Activated CD4-positive, alpha-beta memory T cell treated with anti-CD3 and anti-CD28 coated beads for 36 hours (primary cell): ENCODE measurements around the gene UNC5A. TPM values are rescaled to one million over a fixed set of nuclear protein-coding genes. Genes with fewer than 3 reads are reported as not detected.

Experiments used
- CTCF ChIA-PET: fragments of 350-600 bp; sonication (Branson Sonifier 250); formaldehyde crosslinking; loops from one replicate; lab custom pipeline; 2021; ENCODE audit warnings: antibody characterized with exemption, inconsistent platforms; lab: Charles Lee
- POLR2A ChIA-PET: fragments of 350-600 bp; sonication (Branson Sonifier 250); formaldehyde crosslinking; loops from one replicate; lab custom pipeline; 2021; ENCODE audit warnings: antibody characterized with exemption; lab: Charles Lee
- DNase-seq: peaks from one replicate; pipeline ENCODE4 v3.0.0-alpha.2; 2020
- H3K27ac Mint-ChIP-seq: one replicate; pipeline ENCODE4 v1.8.0; 2021; ENCODE audit warnings: mixed read lengths
- H3K27me3 Mint-ChIP-seq: one replicate; pipeline ENCODE4 v1.8.0; 2021; ENCODE audit warnings: mixed read lengths
- H3K36me3 Mint-ChIP-seq: one replicate; pipeline ENCODE4 v1.8.0; 2021; ENCODE audit warnings: mixed read lengths
- H3K4me1 Mint-ChIP-seq: one replicate; pipeline ENCODE4 v1.8.0; 2021; ENCODE audit warnings: low read depth, mixed read lengths
- H3K4me3 Mint-ChIP-seq: one replicate; pipeline ENCODE4 v1.8.0; 2021; ENCODE audit warnings: mild to moderate bottlenecking, mixed read lengths
- H3K9me3 Mint-ChIP-seq: one replicate; pipeline ENCODE4 v1.8.0; 2021; ENCODE audit warnings: mixed read lengths
- intact Hi-C: fragments of 100-400 bp; cut with micrococcal nuclease; formaldehyde crosslinking; loops from one replicate; pipeline ENCODE4 v1.15.1; 2023
- total RNA-seq, 2 experiments: library from RNA; stranded (reverse); gene quantifications; one replicate each; pipeline ENCODE4 v1.2.3, GENCODE V29; 2021

UNC5A gene
- total RNA-seq, 2 experiments from 2014 or later = not detected

- intact Hi-C loops = no loop called here
- Mint-ChIP-seq H3K4me3 (no peak overlapping the region), H3K4me1 (peaks cover 26% of the 10 kb centered on the region), H3K9me3 (no peaks in the 10 kb centered on the region), H3K27me3 (no peaks in the 10 kb centered on the region), H3K27ac (no peak overlapping the region), H3K36me3 (peaks cover 46% of the 10 kb centered on the region)
- no peak for DNase-seq
- ChIA-PET POLR2A (interaction anchor here (0.6 kb wide), 1 partner anchor 9 kb away, joined by 3 read pairs; no protein-coding TSS in a partner anchor), CTCF (no interaction called here)
Observed at GRCh38 chr5:176906796-176907195, 96.4 kb downstream of the UNC5A start.

- Mint-ChIP-seq H3K27ac (no peak overlapping the region), H3K4me3 (no peak overlapping the region), H3K4me1 (peaks cover 17% of the 10 kb centered on the region), H3K27me3 (no peaks in the 10 kb centered on the region), H3K9me3 (no peaks in the 10 kb centered on the region), H3K36me3 (peaks cover 46% of the 10 kb centered on the region)
- no peak for DNase-seq
- POLR2A ChIA-PET = no interaction called here
- intact Hi-C loops = no loop called here
- CTCF ChIA-PET = interaction anchor here (1.3 to 3.7 kb wide), 2 partner anchors 248 kb away, joined by 3 to 20 read pairs; no protein-coding TSS in a partner anchor
Observed at GRCh38 chr5:176908675-176909368, 98.5 kb downstream of the UNC5A start.

DNA sequence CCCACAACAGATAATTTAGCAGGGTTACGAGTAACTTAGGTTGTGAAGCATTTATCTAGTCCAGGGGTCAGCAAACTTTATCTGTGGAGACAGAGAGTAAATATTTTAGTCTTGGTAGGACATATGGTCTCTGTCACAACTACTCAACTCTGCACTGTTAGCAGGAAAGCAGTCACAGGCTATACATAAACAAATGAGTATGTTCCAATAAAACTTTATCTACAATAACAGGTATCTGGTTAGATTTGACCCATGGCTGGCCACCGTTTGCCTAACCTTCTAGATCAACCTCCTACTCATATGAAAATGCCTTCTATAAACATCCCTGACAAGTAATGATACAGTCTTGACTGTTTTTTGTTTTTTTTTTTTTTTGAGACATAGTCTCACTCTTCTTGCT, 101.8 kb downstream of the UNC5A start:
- Mint-ChIP-seq H3K4me1 (peaks cover 24% of the 10 kb centered on the region), H3K36me3 (peaks cover 26% of the 10 kb centered on the region), H3K4me3 (no peak overlapping the region), H3K9me3 (no peaks in the 10 kb centered on the region), H3K27ac (no peak overlapping the region), H3K27me3 (no peaks in the 10 kb centered on the region)
- DNase-seq = no peak
- CTCF ChIA-PET = interaction anchor here (3.7 kb wide), 1 partner anchor 252 kb away, joined by 20 read pairs; no protein-coding TSS in a partner anchor
- POLR2A ChIA-PET = no interaction called here
- intact Hi-C loops = no loop called here

DNA sequence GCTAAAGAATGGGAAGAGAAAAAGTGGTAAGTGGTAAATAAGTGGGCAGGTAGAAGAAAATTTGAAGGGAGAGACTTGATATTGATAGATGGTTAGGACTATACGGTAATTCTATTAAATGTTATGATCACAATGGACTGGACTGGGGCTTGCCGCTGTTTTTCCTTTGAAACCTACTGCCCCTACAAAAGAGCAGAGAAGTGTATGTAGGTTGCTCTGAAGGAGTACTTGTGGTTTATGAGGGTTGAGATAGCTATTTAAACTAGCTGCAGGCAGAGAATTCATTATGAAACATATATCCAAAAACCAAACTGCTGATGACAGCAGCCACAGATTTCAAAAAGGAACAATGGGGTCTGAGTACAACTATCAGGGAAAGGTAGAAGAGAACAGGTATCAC, 105.5 kb downstream of the UNC5A start:
- intact Hi-C loops = no loop called here
- H3K36me3 Mint-ChIP-seq = peaks cover 11% of the 10 kb centered on the region
- POLR2A ChIA-PET = interaction anchor here (1.3 kb wide), 1 partner anchor 16 kb away, joined by 3 read pairs; no protein-coding TSS in a partner anchor
- DNase-seq = no peak
- CTCF ChIA-PET = interaction anchor here (2.7 kb wide), 1 partner anchor 255 kb away, joined by 9 read pairs; no protein-coding TSS in a partner anchor
- H3K9me3 Mint-ChIP-seq = no peaks in the 10 kb centered on the region
- peaks cover 13% of the 10 kb centered on the region for H3K4me1 Mint-ChIP-seq
- no peak overlapping the region for H3K4me3 Mint-ChIP-seq
- no peaks in the 10 kb centered on the region for H3K27me3 Mint-ChIP-seq
- H3K27ac Mint-ChIP-seq = no peak overlapping the region

DNA sequence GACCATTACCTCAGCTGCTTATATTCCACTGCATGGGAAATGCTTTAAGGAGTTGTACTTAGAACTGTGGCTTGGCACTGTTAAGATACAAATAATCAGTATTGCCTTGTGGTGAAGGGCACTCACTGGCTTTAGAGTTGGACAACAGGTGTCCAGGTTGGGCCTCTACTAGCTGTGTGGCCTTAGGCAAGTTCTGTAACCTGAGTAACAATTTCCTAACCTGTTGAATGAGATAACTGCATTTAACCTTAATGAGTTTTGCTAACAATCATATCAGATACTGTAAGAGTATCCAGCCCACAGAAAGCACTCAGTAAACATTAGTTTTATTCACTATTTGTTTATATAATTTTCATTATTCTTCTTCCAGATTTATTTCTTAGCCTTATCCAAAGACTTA, 106.0 kb downstream of the UNC5A start:
- no peak overlapping the region for H3K4me3 Mint-ChIP-seq
- no peak for DNase-seq
- ChIA-PET POLR2A (interaction anchor here (1.3 kb wide), 1 partner anchor 16 kb away, joined by 3 read pairs; no protein-coding TSS in a partner anchor), CTCF (interaction anchor here (0.6 to 2.7 kb wide), 2 partner anchors 256 to 343 kb away, joined by 3 to 9 read pairs; no protein-coding TSS in a partner anchor)
- H3K27ac Mint-ChIP-seq = no peak overlapping the region
- peaks cover 11% of the 10 kb centered on the region for H3K36me3 Mint-ChIP-seq
- peaks cover 12% of the 10 kb centered on the region for H3K4me1 Mint-ChIP-seq
- no peaks in the 10 kb centered on the region for H3K9me3 Mint-ChIP-seq
- no peaks in the 10 kb centered on the region for H3K27me3 Mint-ChIP-seq
- intact Hi-C loops = no loop called here

DNA sequence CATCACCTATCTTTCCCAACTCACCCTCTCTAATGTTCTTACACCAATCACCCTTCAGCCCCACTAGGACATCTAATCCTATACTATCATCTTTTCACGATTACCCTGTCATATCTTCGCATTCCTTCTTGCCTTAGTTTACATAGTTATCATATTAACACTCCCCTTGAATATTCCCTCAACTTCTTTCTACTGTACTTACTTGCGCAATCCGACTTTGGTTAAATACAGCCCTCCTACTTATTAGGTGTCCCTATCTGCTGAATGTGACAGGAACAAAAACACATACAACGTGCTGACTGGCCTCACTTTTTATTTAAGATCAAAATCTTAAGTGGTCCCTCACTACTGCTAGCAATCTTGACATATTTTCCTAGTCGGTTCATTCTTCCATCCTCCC, 108.3 kb downstream of the UNC5A start:
- Mint-ChIP-seq H3K4me3 (no peak overlapping the region), H3K4me1 (peaks cover 8% of the 10 kb centered on the region), H3K9me3 (no peaks in the 10 kb centered on the region), H3K27ac (no peak overlapping the region), H3K36me3 (peaks cover 6% of the 10 kb centered on the region), H3K27me3 (no peaks in the 10 kb centered on the region)
- POLR2A ChIA-PET = no interaction called here
- no peak for DNase-seq
- CTCF ChIA-PET = no interaction called here
- intact Hi-C loops = no loop called here

GRCh38 chr5:176921714-176922113, 111.4 kb downstream of the UNC5A start:
- intact Hi-C loops = no loop called here
- Mint-ChIP-seq H3K27me3 (no peaks in the 10 kb centered on the region), H3K9me3 (no peaks in the 10 kb centered on the region), H3K27ac (no peak overlapping the region), H3K4me3 (no peak overlapping the region), H3K36me3 (peaks cover 3% of the 10 kb centered on the region), H3K4me1 (no peaks in the 10 kb centered on the region)
- DNase-seq = no peak
- CTCF ChIA-PET = no interaction called here
- POLR2A ChIA-PET = no interaction called here

- CTCF ChIA-PET = interaction anchor here (0.9 kb wide), 1 partner anchor 262 kb away, joined by 4 read pairs; no protein-coding TSS in a partner anchor
- no peaks in the 10 kb centered on the region for H3K9me3 Mint-ChIP-seq
Observed at GRCh38 chr5:176922817-176923216, 112.5 kb downstream of the UNC5A start.

GRCh38 chr5:176927562-176927961, 117.2 kb downstream of the UNC5A start:
- DNase-seq = no peak
- POLR2A ChIA-PET = no interaction called here

More at GRCh38 chr5:176922817-176923216, 112.5 kb downstream of the UNC5A start:
- Mint-ChIP-seq H3K36me3 (peaks cover 3% of the 10 kb centered on the region), H3K27ac (no peak overlapping the region), H3K4me3 (no peak overlapping the region), H3K27me3 (no peaks in the 10 kb centered on the region), H3K4me1 (no peaks in the 10 kb centered on the region)
- no peak for DNase-seq
- POLR2A ChIA-PET = no interaction called here
- intact Hi-C loops = no loop called here

DNA sequence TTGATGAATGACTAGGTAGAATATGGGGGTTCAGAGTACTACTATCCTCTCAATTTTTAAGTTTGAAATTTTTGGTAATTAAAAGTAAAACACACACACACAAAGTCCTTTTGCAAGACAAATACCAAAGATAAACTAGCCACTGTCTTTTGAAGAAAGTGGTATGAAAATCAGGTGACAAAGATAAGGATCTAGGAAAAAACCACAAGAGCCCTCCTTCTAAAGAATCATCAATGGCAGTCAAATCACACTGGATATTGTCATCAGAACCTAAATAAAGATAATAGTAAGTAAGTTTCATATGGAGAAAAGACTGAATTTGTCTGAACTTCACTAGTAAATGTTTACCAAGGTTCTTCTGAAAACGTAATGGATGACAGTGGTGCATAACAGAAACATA, 119.3 kb downstream of the UNC5A start:
- Mint-ChIP-seq H3K27me3 (no peaks in the 10 kb centered on the region), H3K27ac (no peak overlapping the region), H3K36me3 (peaks cover 18% of the 10 kb centered on the region), H3K9me3 (no peaks in the 10 kb centered on the region), H3K4me3 (no peak overlapping the region), H3K4me1 (peaks cover 12% of the 10 kb centered on the region)
- DNase-seq = no peak
- ChIA-PET POLR2A (no interaction called here), CTCF (interaction anchor here (4.0 kb wide), 1 partner anchor 269 kb away, joined by 19 read pairs; no protein-coding TSS in a partner anchor)
- intact Hi-C loops = no loop called here

More at GRCh38 chr5:176927562-176927961, 117.2 kb downstream of the UNC5A start:
- Mint-ChIP-seq H3K9me3 (no peaks in the 10 kb centered on the region), H3K4me3 (no peak overlapping the region), H3K36me3 (peaks cover 16% of the 10 kb centered on the region), H3K4me1 (peaks cover 8% of the 10 kb centered on the region), H3K27ac (no peak overlapping the region), H3K27me3 (no peaks in the 10 kb centered on the region)
- CTCF ChIA-PET = no interaction called here
- intact Hi-C loops = no loop called here
